NT2/D1 (cell line): Measurements from ENCODE around the gene SEMA3A.

ENCODE experiments used
- SUZ12 ChIP-seq: IDR thresholded peaks from 2 replicates; pipeline ENCODE4 v1.6.1; 2011; ENCODE audit not compliant: insufficient read length, insufficient read depth; ENCODE audit errors: extremely low read depth
- YY1 ChIP-seq: IDR thresholded peaks from 2 replicates; pipeline ENCODE4 v1.6.1; 2011; ENCODE audit not compliant: insufficient read length, insufficient read depth
- ZNF274 ChIP-seq: IDR thresholded peaks from 2 replicates; pipeline ENCODE4 v1.6.1; 2011; ENCODE audit warnings: mild to moderate bottlenecking, low read depth, low read length

DNA sequence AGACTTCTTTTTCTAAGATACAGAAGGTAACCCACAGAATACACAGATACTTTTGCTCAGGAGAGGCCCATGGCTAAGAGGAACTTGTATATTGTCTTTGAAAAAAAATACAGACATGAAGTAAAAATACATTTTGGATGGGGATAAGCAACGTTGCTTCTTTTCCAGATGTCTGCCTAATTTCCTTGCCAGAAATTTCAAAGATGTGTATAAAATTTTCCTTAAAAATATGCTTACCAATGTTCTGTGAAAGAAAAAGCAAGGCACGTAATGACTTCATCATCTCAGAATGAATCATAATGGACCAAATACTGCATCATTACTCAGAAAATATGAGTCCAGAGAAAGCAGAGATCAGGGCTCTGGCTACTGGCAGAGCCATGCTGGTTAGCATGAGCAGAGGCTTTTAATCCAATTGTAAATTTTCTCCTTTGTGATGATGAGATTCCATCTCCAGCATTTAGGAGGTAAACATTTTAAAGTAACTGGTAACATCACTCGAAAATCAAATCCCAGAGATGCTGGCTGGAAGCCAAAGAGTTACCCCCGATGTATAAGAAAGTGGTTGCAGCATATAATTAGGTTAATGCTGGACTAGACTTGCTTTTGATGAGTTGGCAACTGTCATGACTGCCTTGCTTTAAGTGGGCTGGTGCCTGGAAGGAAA is 272.5 kb downstream of the SEMA3A start:
- TF ChIP-seq YY1: no peak
- no peak for TF ChIP-seq SUZ12
- no peak for TF ChIP-seq ZNF274
